ENCODE data around the gene NDUFA12. TPM values are rescaled to one million over a fixed set of nuclear protein-coding genes. Genes with fewer than 3 reads are reported as not detected.

NDUFA12 gene
- total and polyA plus RNA-seq, 2 of the 4 experiments (the other 2 are of a cell fraction) = 116 to 135 TPM

DNA sequence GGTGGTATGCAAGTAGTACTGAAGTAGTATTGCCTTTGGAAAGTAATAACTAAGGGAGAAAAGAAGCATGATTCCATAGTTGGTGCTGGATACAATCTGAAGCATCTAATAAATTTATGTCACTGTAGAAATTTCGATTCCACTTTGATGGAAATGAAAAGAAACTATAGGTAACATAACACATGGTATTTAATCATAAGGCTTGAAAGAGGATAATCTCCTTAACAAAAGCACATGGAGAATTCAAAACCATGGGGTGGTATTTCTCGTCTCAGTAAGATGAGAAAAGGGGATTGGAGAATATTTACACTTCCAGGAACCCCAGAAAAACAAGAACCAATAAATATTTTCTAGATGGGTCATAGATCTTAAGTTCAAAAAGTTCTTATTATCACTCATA is 72.7 kb downstream of the NDUFA12 start:
- Histone ChIP-seq H4K91ac (ENCODE audit: insufficient read depth, low read depth, low read length) (no peak overlapping the region), H3K4me3 (ENCODE audit: insufficient read depth, low read depth, low read length) (no peak overlapping the region), H3K4me1 (ENCODE audit: control insufficient read depth, insufficient read depth, low read length) (no peaks in the 10 kb centered on the region), H3K4ac (ENCODE audit: low read depth, low read length) (no peak overlapping the region), H4K8ac (ENCODE audit: low read depth in 2 of 2, low read length in 2 of 2) (no peak overlapping the region), H2AK5ac (ENCODE audit: low read depth, low read length) (no peak overlapping the region), H3K56ac (ENCODE audit: extremely low read depth, insufficient read depth, low read length) (no peak overlapping the region), H3K27ac (ENCODE audit: insufficient read depth, low read length) (no peak overlapping the region), H3K9me1 (ENCODE audit: insufficient read depth, low read length) (no peaks in the 10 kb centered on the region), H4K20me1 (ENCODE audit: insufficient read depth, low read length) (no peaks in the 10 kb centered on the region), H2BK20ac (ENCODE audit: low read depth, low read length) (no peak overlapping the region), H3K27me3 (ENCODE audit: control insufficient read depth, insufficient read depth, low read length) (peaks cover 4% of the 10 kb centered on the region), H3K79me1 (ENCODE audit: low read depth in 1 of 2, low read length in 2 of 2) (no peaks in the 10 kb centered on the region), H3K36me3 (ENCODE audit: control insufficient read depth, insufficient read depth, low read length) (no peaks in the 10 kb centered on the region), H3K9ac (ENCODE audit: low read depth, low read length) (no peak overlapping the region), H3K23ac (ENCODE audit: low read depth, low read length) (no peak overlapping the region), H2AFZ (replicated peaks; ENCODE audit: low read length, poor library complexity) (no peak overlapping the region), H2BK5ac (ENCODE audit: low read depth, low read length, poor library complexity, severe bottlenecking) (no peak overlapping the region), H2BK15ac (ENCODE audit: low read depth, low read length) (no peak overlapping the region), H2AK9ac (replicated peaks; ENCODE audit: low read depth, low read length, poor library complexity) (no peak overlapping the region), H3K4me2 (ENCODE audit: low read depth, low read length) (no peak overlapping the region), H3K18ac (ENCODE audit: low read depth, low read length) (no peak overlapping the region), H3K14ac (replicated peaks; ENCODE audit: low read depth, low read length) (no peak overlapping the region), H3K9me3 (ENCODE audit: control insufficient read depth, insufficient read depth, low read length) (no peaks in the 10 kb centered on the region), H2BK120ac (ENCODE audit: low read depth, low read length) (no peak overlapping the region), H4K5ac (ENCODE audit: low read depth, low read length) (no peak overlapping the region)
- POLR2A ChIA-PET (ENCODE audit: unreplicated experiment) = no interaction called here
- no peak for TF ChIP-seq MAZ (IDR thresholded peaks at IDR 0.05; ENCODE audit: borderline replicate concordance, low read depth, low read length)
- TF ChIP-seq MAFK (IDR thresholded peaks at IDR 0.05; ENCODE audit: low read depth, low read length) = no peak
- no peak for TF ChIP-seq NFE2L2 (IDR thresholded peaks at IDR 0.05; ENCODE audit: low read depth, low read length)
- TF ChIP-seq SMC3 (IDR thresholded peaks at IDR 0.05; ENCODE audit: low read depth, low read length) = no peak
- TF ChIP-seq, protein P1, sequence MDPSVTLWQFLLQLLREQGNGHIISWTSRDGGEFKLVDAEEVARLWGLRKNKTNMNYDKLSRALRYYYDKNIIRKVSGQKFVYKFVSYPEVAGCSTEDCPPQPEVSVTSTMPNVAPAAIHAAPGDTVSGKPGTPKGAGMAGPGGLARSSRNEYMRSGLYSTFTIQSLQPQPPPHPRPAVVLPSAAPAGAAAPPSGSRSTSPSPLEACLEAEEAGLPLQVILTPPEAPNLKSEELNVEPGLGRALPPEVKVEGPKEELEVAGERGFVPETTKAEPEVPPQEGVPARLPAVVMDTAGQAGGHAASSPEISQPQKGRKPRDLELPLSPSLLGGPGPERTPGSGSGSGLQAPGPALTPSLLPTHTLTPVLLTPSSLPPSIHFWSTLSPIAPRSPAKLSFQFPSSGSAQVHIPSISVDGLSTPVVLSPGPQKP (IDR thresholded peaks at IDR 0.05; ENCODE audit: borderline replicate concordance, low read depth, low read length) = no peak
- no peak for TF ChIP-seq RCOR1 (IDR thresholded peaks at IDR 0.05; ENCODE audit: insufficient replicate concordance, low read length)
- TF ChIP-seq, protein P2, sequence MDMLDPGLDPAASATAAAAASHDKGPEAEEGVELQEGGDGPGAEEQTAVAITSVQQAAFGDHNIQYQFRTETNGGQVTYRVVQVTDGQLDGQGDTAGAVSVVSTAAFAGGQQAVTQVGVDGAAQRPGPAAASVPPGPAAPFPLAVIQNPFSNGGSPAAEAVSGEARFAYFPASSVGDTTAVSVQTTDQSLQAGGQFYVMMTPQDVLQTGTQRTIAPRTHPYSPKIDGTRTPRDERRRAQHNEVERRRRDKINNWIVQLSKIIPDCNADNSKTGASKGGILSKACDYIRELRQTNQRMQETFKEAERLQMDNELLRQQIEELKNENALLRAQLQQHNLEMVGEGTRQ (IDR thresholded peaks at IDR 0.05; ENCODE audit: low read depth, low read length) = no peak
- TF ChIP-seq RAD21 (IDR thresholded peaks at IDR 0.05; ENCODE audit: low read length) = no peak
- TF ChIP-seq RFX5 (IDR thresholded peaks at IDR 0.05; ENCODE audit: low read depth, low read length) = no peak
- no peak for TF ChIP-seq POLR2A (IDR thresholded peaks at IDR 0.05; ENCODE audit: low read depth, low read length)
- TF ChIP-seq CHD1 (IDR thresholded peaks at IDR 0.05; ENCODE audit: low read depth, low read length) = no peak
- TF ChIP-seq, protein P3, sequence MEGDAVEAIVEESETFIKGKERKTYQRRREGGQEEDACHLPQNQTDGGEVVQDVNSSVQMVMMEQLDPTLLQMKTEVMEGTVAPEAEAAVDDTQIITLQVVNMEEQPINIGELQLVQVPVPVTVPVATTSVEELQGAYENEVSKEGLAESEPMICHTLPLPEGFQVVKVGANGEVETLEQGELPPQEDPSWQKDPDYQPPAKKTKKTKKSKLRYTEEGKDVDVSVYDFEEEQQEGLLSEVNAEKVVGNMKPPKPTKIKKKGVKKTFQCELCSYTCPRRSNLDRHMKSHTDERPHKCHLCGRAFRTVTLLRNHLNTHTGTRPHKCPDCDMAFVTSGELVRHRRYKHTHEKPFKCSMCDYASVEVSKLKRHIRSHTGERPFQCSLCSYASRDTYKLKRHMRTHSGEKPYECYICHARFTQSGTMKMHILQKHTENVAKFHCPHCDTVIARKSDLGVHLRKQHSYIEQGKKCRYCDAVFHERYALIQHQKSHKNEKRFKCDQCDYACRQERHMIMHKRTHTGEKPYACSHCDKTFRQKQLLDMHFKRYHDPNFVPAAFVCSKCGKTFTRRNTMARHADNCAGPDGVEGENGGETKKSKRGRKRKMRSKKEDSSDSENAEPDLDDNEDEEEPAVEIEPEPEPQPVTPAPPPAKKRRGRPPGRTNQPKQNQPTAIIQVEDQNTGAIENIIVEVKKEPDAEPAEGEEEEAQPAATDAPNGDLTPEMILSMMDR (conservative IDR thresholded peaks at IDR 0.05; ENCODE audit: low read depth, low read length) = no peak
- no peak for TF ChIP-seq MXI1 (IDR thresholded peaks at IDR 0.05; ENCODE audit: borderline replicate concordance, low read depth, low read length)
- TF ChIP-seq CEBPB (IDR thresholded peaks at IDR 0.05; ENCODE audit: low read depth, low read length) = no peak
- TF ChIP-seq FOS (IDR thresholded peaks at IDR 0.05; ENCODE audit: low read depth, low read length) = no peak
- TF ChIP-seq BHLHE40 (IDR thresholded peaks at IDR 0.05; ENCODE audit: low read depth, low read length) = no peak
- ATAC-seq (ENCODE audit: low read depth) = no peak
- dilution Hi-C loops (cut with HindIII; ENCODE audit: low sequenced_read_pairs, unreplicated experiment) (no loop called here), in situ Hi-C loops (cut with MboI; ENCODE audit: low sequenced_read_pairs) (no loop called here), intact Hi-C loops (cut with micrococcal nuclease) (no loop called here)
- no CpG with 5 or more reads among the region's 2 CpGs for WGBS, 2 experiments (ENCODE audit: extremely low coverage in 2 of 2, insufficient read length in 1 of 2)
- CTCF ChIA-PET = no interaction called here
- no peak for DNase-seq
- BruUV-seq (replicated peaks) = no TSS peak
